MM.1S (cell line): Measurements from ENCODE around the gene ZBTB25.

Source experiments
- DNase-seq: peaks from one replicate; pipeline ENCODE4 v3.0.0-alpha.2; 2015
- H2AFZ ChIP-seq: fragments of 300-600 bp; sonication (generic); 2 replicates; pipeline ENCODE4 v1.6.0; 2016; ENCODE audit warnings: antibody characterized with exemption, low read length
- H3F3A ChIP-seq: fragments of 300-600 bp; sonication (generic); 2 replicates; pipeline ENCODE4 v1.6.1; 2016; ENCODE audit warnings: mild to moderate bottlenecking, antibody characterized with exemption, low read length, moderate library complexity, mixed read lengths; ENCODE audit not compliant: insufficient read depth
- H3K27ac ChIP-seq: fragments of 300-600 bp; sonication (generic); 2 replicates; pipeline ENCODE4 v1.5.1; 2016; ENCODE audit warnings: mild to moderate bottlenecking, low read length
- H3K27me3 ChIP-seq: fragments of 300-600 bp; sonication (generic); replicated peaks from 2 replicates; pipeline ENCODE4 v1.6.0; 2016; ENCODE audit warnings: low read length; ENCODE audit not compliant: insufficient read depth
- H3K36me3 ChIP-seq: fragments of 300-600 bp; sonication (generic); replicated peaks from 2 replicates; pipeline ENCODE4 v1.6.1; 2016; ENCODE audit warnings: mild to moderate bottlenecking, low read length, mixed read lengths; ENCODE audit not compliant: insufficient read depth
- H3K4me1 ChIP-seq: fragments of 300-600 bp; sonication (generic); 2 replicates; pipeline ENCODE4 v1.6.1; 2016; ENCODE audit warnings: low read length, mixed read lengths
- H3K4me2 ChIP-seq: fragments of 300-600 bp; sonication (generic); 2 replicates; pipeline ENCODE4 v1.6.0; 2016; ENCODE audit warnings: low read depth, low read length
- H3K4me3 ChIP-seq: fragments of 300-600 bp; sonication (generic); 2 replicates; pipeline ENCODE4 v1.5.1; 2016; ENCODE audit warnings: low read length, mixed read lengths
- H3K79me2 ChIP-seq: fragments of 300-600 bp; sonication (generic); 2 replicates; pipeline ENCODE4 v1.6.1; 2016; ENCODE audit warnings: mixed run types, low read length, mixed read lengths
- H3K9ac ChIP-seq: fragments of 300-600 bp; sonication (generic); 2 replicates; pipeline ENCODE4 v1.6.1; 2016; ENCODE audit warnings: low read length, mixed read lengths
- H3K9me2 ChIP-seq: fragments of 300-600 bp; sonication (generic); replicated peaks from 2 replicates; pipeline ENCODE4 v1.6.1; 2016; ENCODE audit warnings: mild to moderate bottlenecking, low read length, mixed read lengths; ENCODE audit not compliant: insufficient read depth
- H3K9me3 ChIP-seq: fragments of 300-600 bp; sonication (generic); replicated peaks from 2 replicates; pipeline ENCODE4 v1.6.1; 2016; ENCODE audit warnings: mild to moderate bottlenecking, low read length, mixed read lengths; ENCODE audit not compliant: insufficient read depth
- H4K20me1 ChIP-seq: fragments of 300-600 bp; sonication (generic); 2 replicates; pipeline ENCODE4 v1.6.1; 2016; ENCODE audit warnings: mild to moderate bottlenecking, low read length, moderate library complexity, mixed read lengths; ENCODE audit not compliant: insufficient read depth
- CTCF ChIP-seq: fragments of 300-600 bp; sonication (generic); IDR thresholded peaks from 2 replicates; pipeline ENCODE4 v1.5.1; 2016; ENCODE audit warnings: antibody characterized with exemption, low read length, mixed read lengths
- EZH2 ChIP-seq: fragments of 300-600 bp; sonication (generic); optimal IDR thresholded peaks from 2 replicates; pipeline ENCODE3; 2017; ENCODE audit warnings: low read depth, mild to moderate bottlenecking, antibody characterized with exemption, low read length, mixed read lengths
- EZH2phosphoT487 ChIP-seq: fragments of 300-600 bp; sonication (generic); IDR thresholded peaks from 2 replicates; pipeline ENCODE4 v1.6.1; 2018; ENCODE audit warnings: antibody characterized with exemption, low read length

The ZBTB25 gene

GRCh38 chr14:64422005-64422404, 81.6 kb downstream of the ZBTB25 start:
- H3K4me2 ChIP-seq = no peak overlapping the region
- H3F3A ChIP-seq = no peaks in the 10 kb centered on the region
- no peaks in the 10 kb centered on the region for H3K9me3 ChIP-seq
- H2AFZ ChIP-seq = no peak overlapping the region
- no peaks in the 10 kb centered on the region for H3K9me2 ChIP-seq
- DNase-seq = no peak
- H3K4me3 ChIP-seq = no peak overlapping the region
- H4K20me1 ChIP-seq = no peaks in the 10 kb centered on the region
- H3K79me2 ChIP-seq = no peaks in the 10 kb centered on the region
- H3K27ac ChIP-seq = no peak overlapping the region
- no peaks in the 10 kb centered on the region for H3K36me3 ChIP-seq
- no peak overlapping the region for H3K9ac ChIP-seq
- H3K27me3 ChIP-seq = no peaks in the 10 kb centered on the region
- no peak for TF ChIP-seq EZH2
- no peak for TF ChIP-seq EZH2phosphoT487
- no peak for TF ChIP-seq CTCF
- H3K4me1 ChIP-seq = no peaks in the 10 kb centered on the region

GRCh38 chr14:64421166-64421565, 82.5 kb downstream of the ZBTB25 start:
- Histone ChIP-seq H2AFZ (no peak overlapping the region), H3K4me3 (no peak overlapping the region), H3K27me3 (no peaks in the 10 kb centered on the region), H3K4me2 (no peak overlapping the region), H3K4me1 (no peaks in the 10 kb centered on the region), H4K20me1 (no peaks in the 10 kb centered on the region), H3K9ac (no peak overlapping the region), H3K9me2 (no peaks in the 10 kb centered on the region), H3F3A (no peaks in the 10 kb centered on the region), H3K36me3 (no peaks in the 10 kb centered on the region), H3K79me2 (no peaks in the 10 kb centered on the region), H3K27ac (no peak overlapping the region), H3K9me3 (no peaks in the 10 kb centered on the region)
- DNase-seq = no peak
- no peak for TF ChIP-seq CTCF

GRCh38 chr14:64419003-64419402, 84.6 kb downstream of the ZBTB25 start:
- H3K9me2 ChIP-seq = no peaks in the 10 kb centered on the region
- DNase-seq = no peak
- no peaks in the 10 kb centered on the region for H3K36me3 ChIP-seq
- H3K27me3 ChIP-seq = no peaks in the 10 kb centered on the region
- H3K4me3 ChIP-seq = no peak overlapping the region
- no peaks in the 10 kb centered on the region for H3K79me2 ChIP-seq
- TF ChIP-seq EZH2phosphoT487 = no peak
- H4K20me1 ChIP-seq = no peaks in the 10 kb centered on the region
- H3K4me1 ChIP-seq = no peaks in the 10 kb centered on the region
- H2AFZ ChIP-seq = no peak overlapping the region
- no peak overlapping the region for H3K27ac ChIP-seq
- H3K9me3 ChIP-seq = no peaks in the 10 kb centered on the region
- H3K4me2 ChIP-seq = no peak overlapping the region
- H3F3A ChIP-seq = no peaks in the 10 kb centered on the region
- H3K9ac ChIP-seq = no peak overlapping the region

- Histone ChIP-seq H3K4me2 (no peak overlapping the region), H2AFZ (no peak overlapping the region), H3F3A (no peaks in the 10 kb centered on the region), H3K9me2 (no peaks in the 10 kb centered on the region), H3K27me3 (no peaks in the 10 kb centered on the region), H3K9ac (no peak overlapping the region), H3K79me2 (no peaks in the 10 kb centered on the region), H3K27ac (no peak overlapping the region), H3K9me3 (no peaks in the 10 kb centered on the region), H3K4me3 (no peak overlapping the region), H4K20me1 (no peaks in the 10 kb centered on the region), H3K4me1 (no peaks in the 10 kb centered on the region), H3K36me3 (no peaks in the 10 kb centered on the region)
- no peak for DNase-seq
- TF ChIP-seq CTCF (no peak), EZH2 (no peak), EZH2phosphoT487 (no peak)
Measured at GRCh38 chr14:64417771-64418125, 85.9 kb downstream of the ZBTB25 start.
